Kidney epithelial cell (primary cell): ENCODE results near the gene FAM184B. TPM values are rescaled to one million over a fixed set of nuclear protein-coding genes. Genes with fewer than 3 reads are reported as not detected.

Experiments used
- DNase-seq: peaks from one replicate; pipeline ENCODE4 v3.0.0-alpha.2; 2010; ENCODE audit warnings: low read depth
- H3K27me3 ChIP-seq: 2 replicates; pipeline ENCODE4 v1.6.0; 2011; ENCODE audit warnings: low read length; ENCODE audit not compliant: control insufficient read depth, insufficient read depth
- H3K36me3 ChIP-seq: 2 replicates; pipeline ENCODE4 v1.5.1; 2011; ENCODE audit warnings: low read length; ENCODE audit not compliant: control insufficient read depth, insufficient read depth
- H3K4me3 ChIP-seq: 2 replicates; pipeline ENCODE4 v1.5.1; 2011; ENCODE audit warnings: low read depth, mild to moderate bottlenecking, control low read depth, low read length
- total RNA-seq: library from RNA; depleted of rRNA; stranded (reverse); fragments of >200 nt; gene quantifications from 2 replicates; pipeline ENCODE4 v1.2.3, GENCODE V29; 2015
- TF ChIP-seq, protein P1 (sequence below): IDR thresholded peaks from 2 replicates; pipeline ENCODE4 v1.5.1; 2011; ENCODE audit warnings: mild to moderate bottlenecking, moderate library complexity, low read length, control low read depth, inconsistent platforms; ENCODE audit not compliant: insufficient read depth, poor library complexity, severe bottlenecking

Gene FAM184B
- total RNA-seq, 1 donor from 2014 or later = under 0.01 TPM

DNA sequence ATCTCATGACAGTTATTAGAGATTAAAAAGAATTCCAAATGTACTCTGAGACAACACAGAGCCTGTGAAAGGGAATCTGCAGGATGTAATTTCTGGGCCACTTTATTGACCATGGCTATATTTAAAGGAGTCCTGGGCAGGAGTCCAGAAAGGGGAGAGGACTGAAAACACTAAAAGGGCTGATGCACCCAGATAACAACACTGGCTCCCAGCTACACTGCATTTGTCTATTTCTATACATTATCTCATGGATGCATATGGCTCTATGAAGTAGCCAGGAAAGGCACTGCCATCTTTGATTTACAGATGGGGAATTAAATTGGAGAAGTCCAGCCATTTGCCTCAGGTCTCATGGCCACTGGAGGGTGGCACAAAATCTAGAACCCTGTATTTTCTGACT lies 111.0 kb downstream of the FAM184B start:
- H3K4me3 ChIP-seq = no peak overlapping the region
- no peak for DNase-seq
- TF ChIP-seq, protein P1, sequence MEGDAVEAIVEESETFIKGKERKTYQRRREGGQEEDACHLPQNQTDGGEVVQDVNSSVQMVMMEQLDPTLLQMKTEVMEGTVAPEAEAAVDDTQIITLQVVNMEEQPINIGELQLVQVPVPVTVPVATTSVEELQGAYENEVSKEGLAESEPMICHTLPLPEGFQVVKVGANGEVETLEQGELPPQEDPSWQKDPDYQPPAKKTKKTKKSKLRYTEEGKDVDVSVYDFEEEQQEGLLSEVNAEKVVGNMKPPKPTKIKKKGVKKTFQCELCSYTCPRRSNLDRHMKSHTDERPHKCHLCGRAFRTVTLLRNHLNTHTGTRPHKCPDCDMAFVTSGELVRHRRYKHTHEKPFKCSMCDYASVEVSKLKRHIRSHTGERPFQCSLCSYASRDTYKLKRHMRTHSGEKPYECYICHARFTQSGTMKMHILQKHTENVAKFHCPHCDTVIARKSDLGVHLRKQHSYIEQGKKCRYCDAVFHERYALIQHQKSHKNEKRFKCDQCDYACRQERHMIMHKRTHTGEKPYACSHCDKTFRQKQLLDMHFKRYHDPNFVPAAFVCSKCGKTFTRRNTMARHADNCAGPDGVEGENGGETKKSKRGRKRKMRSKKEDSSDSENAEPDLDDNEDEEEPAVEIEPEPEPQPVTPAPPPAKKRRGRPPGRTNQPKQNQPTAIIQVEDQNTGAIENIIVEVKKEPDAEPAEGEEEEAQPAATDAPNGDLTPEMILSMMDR = no peak

GRCh38 chr4:17667653-17668201 lies 113.7 kb downstream of the FAM184B start:
- no peak for DNase-seq
- no peaks in the 10 kb centered on the region for H3K36me3 ChIP-seq
- H3K27me3 ChIP-seq = no peaks in the 10 kb centered on the region
- TF ChIP-seq, protein P1 = no peak
- H3K4me3 ChIP-seq = no peak overlapping the region

More for the DNA sequence above, 111.0 kb downstream of the FAM184B start:
- no peaks in the 10 kb centered on the region for H3K27me3 ChIP-seq
- H3K36me3 ChIP-seq = no peaks in the 10 kb centered on the region

DNA sequence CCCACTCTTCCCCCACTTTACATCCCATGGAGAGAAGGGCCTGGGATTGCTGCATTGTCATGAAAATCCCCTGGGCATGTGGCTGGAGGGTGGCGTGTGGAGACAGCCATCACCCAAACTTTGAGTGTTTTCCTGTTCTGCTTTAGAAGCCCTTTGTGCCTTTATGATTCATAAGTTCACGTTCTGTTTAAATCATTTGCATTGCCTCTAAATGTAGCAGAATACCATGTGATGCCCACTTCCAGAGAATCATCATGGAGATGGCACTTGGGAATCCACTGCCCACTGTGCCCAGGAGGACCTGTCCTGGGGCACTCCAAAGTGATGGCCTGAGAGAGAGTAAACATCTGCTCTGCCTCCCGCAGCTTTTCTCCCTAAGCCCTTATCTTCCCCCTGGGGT lies 114.2 kb downstream of the FAM184B start:
- TF ChIP-seq, protein P1 = no peak
- Histone ChIP-seq H3K36me3 (no peaks in the 10 kb centered on the region), H3K4me3 (no peak overlapping the region), H3K27me3 (no peaks in the 10 kb centered on the region)
- no peak for DNase-seq

- DNase-seq = no peak
- TF ChIP-seq, protein P1 = no peak
- H3K27me3 ChIP-seq = no peaks in the 10 kb centered on the region
Observed at GRCh38 chr4:17665852-17666251, 115.6 kb downstream of the FAM184B start.

GRCh38 chr4:17665346-17665745 lies 116.1 kb downstream of the FAM184B start:
- DNase-seq = no peak
- TF ChIP-seq, protein P1 = no peak
- Histone ChIP-seq H3K27me3 (no peaks in the 10 kb centered on the region), H3K4me3 (no peak overlapping the region), H3K36me3 (no peaks in the 10 kb centered on the region)

More at GRCh38 chr4:17665852-17666251, 115.6 kb downstream of the FAM184B start:
- no peaks in the 10 kb centered on the region for H3K36me3 ChIP-seq
- H3K4me3 ChIP-seq = no peak overlapping the region

DNA sequence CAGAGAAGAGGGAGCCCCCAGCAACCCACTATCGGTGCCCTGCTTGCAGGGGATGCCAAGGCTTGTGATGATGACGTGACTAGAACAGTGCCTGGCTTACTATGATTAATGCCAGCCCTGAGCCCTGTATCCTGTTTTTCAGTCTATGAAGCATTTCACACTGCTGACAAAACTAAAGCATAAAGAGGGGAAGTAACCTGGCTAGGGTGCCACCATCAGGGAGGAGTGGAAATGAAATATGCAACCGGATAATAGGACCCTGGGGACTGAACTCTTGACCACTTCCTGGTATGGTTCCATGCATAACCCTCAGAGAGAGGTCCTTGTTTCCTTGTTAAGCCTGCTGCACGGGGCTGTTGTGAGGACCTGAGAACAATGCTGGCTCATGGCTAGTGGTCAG lies 116.7 kb downstream of the FAM184B start:
- no peak for DNase-seq
- Histone ChIP-seq H3K36me3 (no peaks in the 10 kb centered on the region), H3K27me3 (no peaks in the 10 kb centered on the region), H3K4me3 (no peak overlapping the region)
- TF ChIP-seq, protein P1 = no peak
